ENCODE results near the gene GTPBP8. TPM values are rescaled to one million over a fixed set of nuclear protein-coding genes. Genes with fewer than 3 reads are reported as not detected.

Gene GTPBP8
- total RNA-seq, 1 donor from 2014 or later = 19.2 TPM

DNA sequence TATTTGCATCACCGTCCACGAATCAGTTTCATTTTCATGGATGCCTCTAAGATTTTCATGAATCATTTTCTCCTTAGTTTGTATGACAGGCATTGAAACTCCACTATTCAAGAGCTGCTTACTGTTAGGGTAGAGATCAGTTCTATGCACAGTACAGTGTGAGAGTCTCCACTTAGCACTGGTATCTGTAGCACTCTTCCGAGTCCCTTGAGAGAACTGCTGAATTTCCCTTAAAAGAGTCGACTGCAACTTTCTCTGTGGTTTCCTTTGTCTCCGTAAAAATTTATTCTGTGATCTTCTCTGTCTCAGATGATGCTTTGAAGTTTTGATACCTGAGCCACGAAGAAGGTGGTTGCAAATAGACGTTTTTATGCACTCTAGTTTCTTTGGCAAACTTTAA, 14.8 kb downstream of the GTPBP8 start:
- Histone ChIP-seq H3K36me3 (peaks cover 0 to 56% of the 10 kb centered on the region in 2 donors), H3K4me3 (no peak overlapping the region), H3K9me3 (no peaks in the 10 kb centered on the region), H3K27ac (no peak overlapping the region), H3K27me3 (no peaks in the 10 kb centered on the region), H3K4me1 (no peaks in the 10 kb centered on the region)
- TF ChIP-seq, protein P1, sequence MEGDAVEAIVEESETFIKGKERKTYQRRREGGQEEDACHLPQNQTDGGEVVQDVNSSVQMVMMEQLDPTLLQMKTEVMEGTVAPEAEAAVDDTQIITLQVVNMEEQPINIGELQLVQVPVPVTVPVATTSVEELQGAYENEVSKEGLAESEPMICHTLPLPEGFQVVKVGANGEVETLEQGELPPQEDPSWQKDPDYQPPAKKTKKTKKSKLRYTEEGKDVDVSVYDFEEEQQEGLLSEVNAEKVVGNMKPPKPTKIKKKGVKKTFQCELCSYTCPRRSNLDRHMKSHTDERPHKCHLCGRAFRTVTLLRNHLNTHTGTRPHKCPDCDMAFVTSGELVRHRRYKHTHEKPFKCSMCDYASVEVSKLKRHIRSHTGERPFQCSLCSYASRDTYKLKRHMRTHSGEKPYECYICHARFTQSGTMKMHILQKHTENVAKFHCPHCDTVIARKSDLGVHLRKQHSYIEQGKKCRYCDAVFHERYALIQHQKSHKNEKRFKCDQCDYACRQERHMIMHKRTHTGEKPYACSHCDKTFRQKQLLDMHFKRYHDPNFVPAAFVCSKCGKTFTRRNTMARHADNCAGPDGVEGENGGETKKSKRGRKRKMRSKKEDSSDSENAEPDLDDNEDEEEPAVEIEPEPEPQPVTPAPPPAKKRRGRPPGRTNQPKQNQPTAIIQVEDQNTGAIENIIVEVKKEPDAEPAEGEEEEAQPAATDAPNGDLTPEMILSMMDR (IDR thresholded peaks at IDR 0.05) = no peak
- TF ChIP-seq POLR2A (IDR thresholded peaks at IDR 0.05) = no peak
- no peak for TF ChIP-seq POLR2AphosphoS5 (IDR thresholded peaks at IDR 0.05; ENCODE audit: insufficient read depth in 1 of 2, low read depth in 1 of 2)
- intact Hi-C loops (cut with DNase I) = no loop called here
- no peak for DNase-seq (ENCODE audit: extremely low spot score in 2 of 2)

- H3K36me3 ChIP-seq = peaks cover 0 to 50% of the 10 kb centered on the region in 2 donors
- intact Hi-C loops (cut with DNase I) = no loop called here
- H3K9me3 ChIP-seq = no peaks in the 10 kb centered on the region
- H3K4me3 ChIP-seq = no peak overlapping the region
- H3K27me3 ChIP-seq = no peaks in the 10 kb centered on the region
- no peak overlapping the region for H3K27ac ChIP-seq
- no peaks in the 10 kb centered on the region for H3K4me1 ChIP-seq
- DNase-seq (ENCODE audit: extremely low spot score in 2 of 2) = no peak
- TF ChIP-seq POLR2A (IDR thresholded peaks at IDR 0.05) = no peak
- no peak for TF ChIP-seq POLR2AphosphoS5 (IDR thresholded peaks at IDR 0.05; ENCODE audit: insufficient read depth in 1 of 2, low read depth in 1 of 2)
- TF ChIP-seq, protein P1 (IDR thresholded peaks at IDR 0.05) = no peak
Observed at GRCh38 chr3:113006359-113007056, 15.7 kb downstream of the GTPBP8 start.

DNA sequence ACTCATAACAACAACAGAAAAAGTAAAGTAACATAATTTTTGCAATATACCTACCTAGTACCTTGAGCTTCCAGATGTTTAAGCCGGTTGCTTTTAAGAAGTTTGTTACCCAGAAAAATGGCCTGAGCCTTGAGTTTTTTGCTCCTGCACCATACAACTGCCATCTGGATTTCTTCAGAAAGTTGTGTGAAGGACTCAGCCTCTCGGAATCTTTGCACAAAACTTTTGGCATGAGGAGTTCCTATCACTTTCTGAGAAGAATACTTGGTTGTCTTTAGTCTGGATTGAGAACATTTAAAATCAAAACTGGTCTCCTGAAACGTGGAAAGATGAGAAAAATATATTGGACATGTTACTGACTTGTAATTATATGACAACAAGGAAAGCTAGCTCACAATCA, 17.3 kb downstream of the GTPBP8 start:
- Histone ChIP-seq H3K27ac (no peak overlapping the region), H3K9me3 (no peaks in the 10 kb centered on the region), H3K4me1 (no peaks in the 10 kb centered on the region), H3K27me3 (no peaks in the 10 kb centered on the region), H3K36me3 (peaks cover 0 to 35% of the 10 kb centered on the region in 2 donors), H3K4me3 (no peak overlapping the region)
- no peak for DNase-seq (ENCODE audit: extremely low spot score in 2 of 2)
- no peak for TF ChIP-seq POLR2AphosphoS5 (IDR thresholded peaks at IDR 0.05; ENCODE audit: insufficient read depth in 1 of 2, low read depth in 1 of 2)
- TF ChIP-seq POLR2A (IDR thresholded peaks at IDR 0.05) = no peak
- TF ChIP-seq, protein P1 (IDR thresholded peaks at IDR 0.05) = no peak
- intact Hi-C loops (cut with DNase I) = no loop called here

DNA sequence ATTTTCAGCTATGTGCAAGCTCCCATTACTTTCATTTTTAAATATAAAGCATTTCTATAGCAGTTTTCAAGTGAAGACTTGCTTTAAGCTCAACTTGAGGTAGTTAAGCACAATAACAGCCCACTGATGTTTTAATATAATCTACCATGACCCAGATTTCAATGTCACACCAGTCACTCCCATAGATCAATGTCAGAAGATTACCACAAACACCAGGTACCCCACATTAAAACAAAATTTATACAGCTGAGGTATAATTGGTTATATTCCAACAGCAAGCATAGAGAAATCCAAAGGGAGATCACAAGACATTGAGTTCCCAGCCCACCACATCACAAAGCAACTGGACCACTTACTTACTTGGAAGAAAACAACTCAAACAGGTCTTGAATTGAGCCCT, 22.8 kb downstream of the GTPBP8 start:
- Histone ChIP-seq H3K27me3 (no peaks in the 10 kb centered on the region), H3K36me3 (peaks cover 0 to 15% of the 10 kb centered on the region in 2 donors)

More for the DNA sequence above, 22.8 kb downstream of the GTPBP8 start:
- intact Hi-C loops (cut with DNase I) = no loop called here
- Histone ChIP-seq H3K9me3 (no peaks in the 10 kb centered on the region), H3K4me1 (peaks cover 11% of the 10 kb centered on the region), H3K4me3 (no peak overlapping the region), H3K27ac (no peak overlapping the region)
- no peak for DNase-seq (ENCODE audit: extremely low spot score in 2 of 2)
- no peak for TF ChIP-seq POLR2AphosphoS5 (IDR thresholded peaks at IDR 0.05; ENCODE audit: insufficient read depth in 1 of 2, low read depth in 1 of 2)
- no peak for TF ChIP-seq POLR2A (IDR thresholded peaks at IDR 0.05)
- TF ChIP-seq, protein P1 (IDR thresholded peaks at IDR 0.05) = no peak

Data from vagina (tissue), 2 donors.